ENCODE results near the gene C1QTNF4.

DNA sequence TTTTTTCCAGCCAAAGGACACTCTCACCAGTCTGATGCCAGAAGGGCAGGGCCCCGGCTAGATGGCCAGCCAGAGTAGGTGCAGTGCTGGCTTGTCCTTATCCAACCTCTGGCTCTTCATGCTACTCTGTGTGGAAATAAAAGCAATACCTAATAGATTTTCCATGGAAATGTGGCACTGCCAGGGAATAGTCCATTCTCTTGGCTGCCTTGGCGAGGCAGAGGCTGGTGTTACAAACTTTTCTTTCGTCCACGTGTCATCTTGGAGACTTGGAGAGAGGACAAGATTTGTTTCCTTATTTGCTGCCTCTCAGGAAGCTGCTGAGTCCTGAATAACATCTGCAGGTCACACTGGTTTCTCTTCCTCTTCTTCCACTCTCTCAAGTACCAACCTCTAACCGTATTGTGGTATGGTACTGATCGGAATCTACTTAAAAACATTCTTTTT, 17.2 kb upstream of the C1QTNF4 start:
- TF ChIP-seq CTCF (IDR thresholded peaks at IDR 0.05) (no peak), EZH2 (IDR thresholded peaks at IDR 0.05) (no peak)

Data from neural progenitor cell (in vitro differentiated cells).